ENCODE data around the gene DSPP.

GRCh38 chr4:87657525-87657924 is 49.2 kb downstream of the DSPP start:
- TF ChIP-seq CTCF (IDR thresholded peaks at IDR 0.05), result no peak
- no peak for TF ChIP-seq POLR2A (IDR thresholded peaks at IDR 0.05)
